Measurements from ENCODE around the gene PGA5.
"Not testable (repeated sequence)": the region's sequence is repeated elsewhere in the genome, so short reads cannot be mapped to it uniquely, and the experiment has no call there.

DNA sequence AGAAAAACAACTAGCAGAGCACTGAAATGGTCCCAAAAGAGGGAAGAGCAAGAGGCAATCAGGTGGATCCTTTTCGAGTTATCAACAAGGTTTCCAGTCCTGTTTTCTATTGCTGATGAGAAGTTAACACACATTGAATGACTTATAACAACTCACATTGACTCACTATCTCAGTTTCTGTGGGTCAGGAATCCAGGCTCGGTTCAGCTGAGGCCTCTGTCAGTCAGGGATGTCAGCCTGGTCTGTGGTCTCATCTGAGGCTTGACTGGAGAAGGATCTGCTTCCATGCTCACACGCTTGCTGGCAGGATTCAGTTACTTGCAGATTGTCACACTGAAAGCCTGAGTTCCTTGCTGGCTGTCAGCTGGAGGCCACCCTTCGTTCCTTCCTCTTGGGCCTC, 22.7 kb upstream of the PGA5 start:
- not testable (repeated sequence) for TF ChIP-seq POLR2A, POLR2AphosphoS5 (IDR thresholded peaks at IDR 0.05)
- TF ChIP-seq, protein P1, sequence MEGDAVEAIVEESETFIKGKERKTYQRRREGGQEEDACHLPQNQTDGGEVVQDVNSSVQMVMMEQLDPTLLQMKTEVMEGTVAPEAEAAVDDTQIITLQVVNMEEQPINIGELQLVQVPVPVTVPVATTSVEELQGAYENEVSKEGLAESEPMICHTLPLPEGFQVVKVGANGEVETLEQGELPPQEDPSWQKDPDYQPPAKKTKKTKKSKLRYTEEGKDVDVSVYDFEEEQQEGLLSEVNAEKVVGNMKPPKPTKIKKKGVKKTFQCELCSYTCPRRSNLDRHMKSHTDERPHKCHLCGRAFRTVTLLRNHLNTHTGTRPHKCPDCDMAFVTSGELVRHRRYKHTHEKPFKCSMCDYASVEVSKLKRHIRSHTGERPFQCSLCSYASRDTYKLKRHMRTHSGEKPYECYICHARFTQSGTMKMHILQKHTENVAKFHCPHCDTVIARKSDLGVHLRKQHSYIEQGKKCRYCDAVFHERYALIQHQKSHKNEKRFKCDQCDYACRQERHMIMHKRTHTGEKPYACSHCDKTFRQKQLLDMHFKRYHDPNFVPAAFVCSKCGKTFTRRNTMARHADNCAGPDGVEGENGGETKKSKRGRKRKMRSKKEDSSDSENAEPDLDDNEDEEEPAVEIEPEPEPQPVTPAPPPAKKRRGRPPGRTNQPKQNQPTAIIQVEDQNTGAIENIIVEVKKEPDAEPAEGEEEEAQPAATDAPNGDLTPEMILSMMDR (IDR thresholded peaks at IDR 0.05 in 8 of 11, conservative IDR thresholded peaks at IDR 0.05 in 3 of 11), result not testable (repeated sequence)

All from spleen (tissue), 7 donors.